SK-N-SH (cell line): ENCODE results near the gene TMEM266. TPM values are rescaled to one million over a fixed set of nuclear protein-coding genes. Genes with fewer than 3 reads are reported as not detected.

Experiments
- CTCF ChIA-PET: fragments of 300-600, 350-600 bp; formaldehyde crosslinking; extraction: SDS; loops from one replicate; lab custom pipeline; 2021; lab: Yijun Ruan, JAX
- POLR2A ChIA-PET: fragments of 350-600 bp; sonication (Branson Sonifier 250); formaldehyde crosslinking; extraction: SDS; loops from one replicate; lab custom pipeline; 2020; ENCODE audit warnings: antibody characterized with exemption, inconsistent platforms; lab: Yijun Ruan, JAX
- DNase-seq: peaks from one replicate; pipeline ENCODE4 v3.0.0; 2012
- H2AFZ ChIP-seq: fragments of 200-600 bp; sonication (generic); 2 replicates; pipeline ENCODE4 v1.8.1; 2016; ENCODE audit warnings: antibody characterized with exemption, mild to moderate bottlenecking, low read depth
- H3F3A ChIP-seq: fragments of 200-600 bp; sonication (generic); replicated peaks from 2 replicates; pipeline ENCODE3; 2016; ENCODE audit warnings: antibody characterized with exemption, mild to moderate bottlenecking; ENCODE audit not compliant: insufficient read depth
- H3K27ac ChIP-seq, 2 experiments: fragments of 200-500 bp in 1 of 2; fragments of 200-600 bp in 1 of 2; sonication (Bioruptor generic) in 1 of 2; sonication (generic), shearing (Covaris generic) in 1 of 2; 2 replicates each; pipeline versions ENCODE4 v1.5.1 to v1.6.1; 2014 to 2016; ENCODE audit warnings: low read depth in 2 of 2, inconsistent platforms in 1 of 2, low read length in 1 of 2, mild to moderate bottlenecking in 1 of 2, mixed read lengths in 1 of 2
- H3K27me3 ChIP-seq: fragments of 200-600 bp; sonication (generic), shearing (Covaris generic); 2 replicates; pipeline ENCODE4 v1.6.1; 2016; ENCODE audit warnings: mixed run types; ENCODE audit not compliant: insufficient read depth
- H3K36me3 ChIP-seq, 2 experiments: fragments of 200-500 bp in 1 of 2; fragments of 200-600 bp in 1 of 2; sonication (Bioruptor generic) in 1 of 2; sonication (generic) in 1 of 2; replicated peaks in 1 of 2; 2 replicates each; pipeline versions ENCODE3 to v1.5.1; 2014 to 2016; ENCODE audit warnings: low read length in 1 of 2, mild to moderate bottlenecking in 1 of 2; ENCODE audit not compliant: insufficient read depth in 2 of 2, control insufficient read depth in 1 of 2
- H3K4me1 ChIP-seq, 2 experiments: fragments of 200-500 bp in 1 of 2; fragments of 200-600 bp in 1 of 2; sonication (Bioruptor generic) in 1 of 2; sonication (generic), shearing (Covaris generic) in 1 of 2; 2 replicates each; pipeline versions ENCODE4 v1.5.1 to v1.6.1; 2014 to 2016; ENCODE audit warnings: low read depth in 1 of 2, low read length in 1 of 2, mixed run types in 1 of 2; ENCODE audit not compliant: insufficient read depth in 2 of 2, control insufficient read depth in 1 of 2
- H3K4me2 ChIP-seq: fragments of 200-600 bp; sonication (generic), shearing (Covaris generic); 2 replicates; pipeline ENCODE4 v1.6.1; 2017; ENCODE audit warnings: mixed run types
- H3K4me3 ChIP-seq, 2 experiments: fragments of 200-500 bp in 1 of 2; fragments of 200-600 bp in 1 of 2; sonication (Bioruptor generic) in 1 of 2; sonication (generic), shearing (Covaris generic) in 1 of 2; 2 replicates each; pipeline versions ENCODE4 v1.5.1 to v1.8.1; 2014 to 2016; ENCODE audit warnings: low read depth in 2 of 2, inconsistent platforms in 1 of 2, low read length in 1 of 2, mild to moderate bottlenecking in 1 of 2, mixed read lengths in 1 of 2, moderate library complexity in 1 of 2
- H3K79me2 ChIP-seq: fragments of 200-600 bp; sonication (generic); 2 replicates; pipeline ENCODE4 v1.8.1; 2017; ENCODE audit warnings: mild to moderate bottlenecking; ENCODE audit not compliant: insufficient read depth
- H3K9ac ChIP-seq: fragments of 200-600 bp; sonication (generic); 2 replicates; pipeline ENCODE4 v1.6.1; 2017; ENCODE audit warnings: mixed run types
- H3K9me2 ChIP-seq: fragments of 200-600 bp; sonication (generic); 2 replicates; pipeline ENCODE4 v1.6.1; 2017; ENCODE audit warnings: mixed run types
- H3K9me3 ChIP-seq: fragments of 200-600 bp; sonication (generic); 2 replicates; pipeline ENCODE4 v1.6.1; 2017; ENCODE audit warnings: mixed run types, mild to moderate bottlenecking, moderate library complexity
- H4K20me1 ChIP-seq: fragments of 200-600 bp; sonication (generic); 2 replicates; pipeline ENCODE4 v1.6.1; 2017; ENCODE audit warnings: mild to moderate bottlenecking, mixed run types; ENCODE audit not compliant: insufficient read depth
- CHD2 ChIP-seq: fragments of 150-350 bp; IDR thresholded peaks from 2 replicates; pipeline ENCODE4 v1.6.1; 2018; ENCODE audit warnings: low read length; ENCODE audit not compliant: partially characterized antibody
- ELF1 ChIP-seq: IDR thresholded peaks from 2 replicates; pipeline ENCODE4 v1.4.0; 2012
- FOXJ3 ChIP-seq: sonication (generic); formaldehyde crosslinking; IDR thresholded peaks from 2 replicates; pipeline ENCODE4 v1.5.1; 2020; ENCODE audit warnings: mild to moderate bottlenecking, missing genetic modification reagents
- FOXM1 ChIP-seq: IDR thresholded peaks from 2 replicates; pipeline ENCODE4 v1.4.0; 2012; ENCODE audit warnings: low read depth, mild to moderate bottlenecking
- MXI1 ChIP-seq: IDR thresholded peaks from 2 replicates; pipeline ENCODE4 v1.6.1; 2012; ENCODE audit warnings: mild to moderate bottlenecking, low read depth, low read length, improper control_type of control experiment
- RAD21 ChIP-seq: IDR thresholded peaks from 2 replicates; pipeline ENCODE4 v1.6.1; 2012; ENCODE audit warnings: mild to moderate bottlenecking, low read length
- RFX5 ChIP-seq: IDR thresholded peaks from 2 replicates; pipeline ENCODE4 v1.6.1; 2012; ENCODE audit warnings: mild to moderate bottlenecking, improper control_type of control experiment, low read length
- TCF12 ChIP-seq: IDR thresholded peaks from 2 replicates; pipeline ENCODE4 v1.4.0; 2012
- YY1 ChIP-seq: IDR thresholded peaks from 2 replicates; pipeline ENCODE4 v1.4.0; 2012; ENCODE audit warnings: low read depth, mild to moderate bottlenecking
- ZBTB33 ChIP-seq: IDR thresholded peaks from 2 replicates; pipeline ENCODE4 v1.4.0; 2012; ENCODE audit warnings: low read depth, borderline replicate concordance
- WGBS: methylation state at CpG from one replicate; pipeline ENCODE4 v1.1.6; 2017; ENCODE audit warnings: low lambda C conversion rate; 5-methylcytosine and 5-hydroxymethylcytosine counted together
- polyA plus RNA-seq, 3 experiments: library from polyadenylated mRNA; depleted of rRNA; stranded (reverse); fragments of >200 nt; gene quantifications; 2 replicates each; pipeline ENCODE4 v1.2.3, GENCODE V29; 2012
- TF ChIP-seq, protein P1 (sequence below): fragments of 150-350 bp; IDR thresholded peaks from 2 replicates; pipeline ENCODE4 v1.6.1; 2016; ENCODE audit warnings: mild to moderate bottlenecking, low read depth, low read length

The TMEM266 gene
- polyA plus RNA-seq, 1 of the 3 experiments (the other 2 are of a cell fraction): 0.07 TPM

GRCh38 chr15:76159282-76159681 is 99.5 kb downstream of the TMEM266 start:
- Histone ChIP-seq H3K9me3 (no peaks in the 10 kb centered on the region), H3K9ac (no peak overlapping the region), H3K4me2 (no peak overlapping the region), H3K27ac (no peak overlapping the region), H4K20me1 (no peaks in the 10 kb centered on the region), H3K9me2 (no peaks in the 10 kb centered on the region), H3K4me1 (peaks cover 0 to 14% of the 10 kb centered on the region in 2 experiments; a peak in 1 of 4 replicates), H3F3A (peaks cover 8% of the 10 kb centered on the region), H2AFZ (no peak overlapping the region), H3K36me3 (no peaks in the 10 kb centered on the region), H3K79me2 (no peaks in the 10 kb centered on the region), H3K4me3 (no peak overlapping the region), H3K27me3 (no peaks in the 10 kb centered on the region)
- ChIA-PET CTCF (interaction anchor here (1.0 to 19.1 kb wide), 5 partner anchors 9 to 103 kb away, joined by 3 to 279 read pairs (median 3); partner anchors contain the start of gene TMEM266), POLR2A (no interaction called here)
- DNase-seq: no peak
- no peak for TF ChIP-seq RFX5
- 69% methylated on average over 5 of the region's 5 CpGs for WGBS

- no peak for DNase-seq
- Histone ChIP-seq H3K9me3 (no peaks in the 10 kb centered on the region), H3K9me2 (no peaks in the 10 kb centered on the region), H2AFZ (no peak overlapping the region), H3K4me3 (no peak overlapping the region), H3K27me3 (no peaks in the 10 kb centered on the region), H3K36me3 (no peaks in the 10 kb centered on the region), H4K20me1 (no peaks in the 10 kb centered on the region), H3K79me2 (no peaks in the 10 kb centered on the region), H3K4me1 (peaks cover 0 to 14% of the 10 kb centered on the region in 2 experiments; a peak in 1 of 4 replicates), H3K9ac (no peak overlapping the region), H3F3A (peaks cover under 1% of the 10 kb centered on the region), H3K27ac (no peak overlapping the region), H3K4me2 (no peak overlapping the region)
- ChIA-PET CTCF (interaction anchor here (2.7 to 19.1 kb wide), 2 partner anchors 21 to 101 kb away, joined by 7 to 279 read pairs; no protein-coding TSS in a partner anchor), POLR2A (no interaction called here)
- WGBS: 93% methylated on average over 16 of the region's 24 CpGs
- TF ChIP-seq YY1 (no peak), TCF12 (no peak), RAD21 (no peak), ZBTB33 (no peak), FOXM1 (no peak), ELF1 (no peak), MXI1 (no peak), CHD2 (no peak), RFX5 (no peak), FOXJ3 (CRISPR knock-in tag) (no peak)
- TF ChIP-seq, protein P1, sequence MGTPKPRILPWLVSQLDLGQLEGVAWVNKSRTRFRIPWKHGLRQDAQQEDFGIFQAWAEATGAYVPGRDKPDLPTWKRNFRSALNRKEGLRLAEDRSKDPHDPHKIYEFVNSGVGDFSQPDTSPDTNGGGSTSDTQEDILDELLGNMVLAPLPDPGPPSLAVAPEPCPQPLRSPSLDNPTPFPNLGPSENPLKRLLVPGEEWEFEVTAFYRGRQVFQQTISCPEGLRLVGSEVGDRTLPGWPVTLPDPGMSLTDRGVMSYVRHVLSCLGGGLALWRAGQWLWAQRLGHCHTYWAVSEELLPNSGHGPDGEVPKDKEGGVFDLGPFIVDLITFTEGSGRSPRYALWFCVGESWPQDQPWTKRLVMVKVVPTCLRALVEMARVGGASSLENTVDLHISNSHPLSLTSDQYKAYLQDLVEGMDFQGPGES: no peak
Measured at GRCh38 chr15:76160426-76161152, 100.8 kb downstream of the TMEM266 start.
